Right lobe of liver (tissue), 6 donors: Measurements from ENCODE around the gene NRSN2. TPM values are rescaled to one million over a fixed set of nuclear protein-coding genes. Genes with fewer than 3 reads are reported as not detected.
A peak's percentile ranks its signal among the peaks of the same experiment; 100 is the strongest.

Source experiments
- ATAC-seq, 4 donors: fragments of 200-7000 bp; cut with Tn5 transposase; one replicate each; pipeline ENCODE4 v1.9.1; 2020; ENCODE audit warnings: mild to moderate bottlenecking in 4 of 4, moderate library complexity in 4 of 4
- DNase-seq, 3 donors: peaks; one replicate each; pipeline ENCODE4 v3.0.0-alpha.2; 2020
- H3K27ac ChIP-seq, 3 donors: fragments of 200-600 bp; one replicate each; pipeline ENCODE4 v1.8.0; 2022
- H3K27me3 ChIP-seq, 2 donors: fragments of 200-600 bp; one replicate each; pipeline ENCODE4 v1.8.0; 2022
- H3K36me3 ChIP-seq, 4 donors: fragments of 200-600 bp; sonication (generic) in 1 of 4; one replicate each; pipeline versions ENCODE4 v1.5.1 to v1.8.0; 2017 to 2022; ENCODE audit warnings: control low read depth in 1 of 4
- H3K4me1 ChIP-seq, 4 donors: fragments of 200-600 bp; sonication (generic) in 1 of 4; one replicate each; pipeline versions ENCODE4 v1.5.1 to v1.8.0; 2017 to 2022; ENCODE audit warnings: control low read depth in 1 of 4
- H3K4me3 ChIP-seq, 3 donors: fragments of 200-600 bp; one replicate each; pipeline ENCODE4 v1.8.0; 2022
- H3K9me3 ChIP-seq, 4 donors: fragments of 200-600 bp; sonication (generic) in 1 of 4; one replicate each; pipeline versions ENCODE4 v1.5.1 to v1.8.0; 2017 to 2022; ENCODE audit warnings: control low read depth in 1 of 4
- POLR2A ChIP-seq: fragments of 450-650 bp; IDR thresholded peaks from one replicate; pipeline ENCODE4 v1.6.1; 2017; ENCODE audit warnings: antibody characterized with exemption, mild to moderate bottlenecking
- WGBS: methylation state at CpG from one replicate; pipeline ENCODE4 v1.1.6; 2018; ENCODE audit warnings: low coverage, low lambda C conversion rate; ENCODE audit not compliant: insufficient coverage; ENCODE audit errors: missing lambda C conversion rate; 5-methylcytosine and 5-hydroxymethylcytosine counted together
- intact Hi-C, 2 donors: fragments of 100-400 bp; cut with DNase I; formaldehyde crosslinking; loops; one replicate each; pipeline versions ENCODE4 v1.11.2 to v1.14.1; 2022
- total RNA-seq, 6 experiments: library from RNA; depleted of rRNA in 2 of 6; stranded (reverse); fragments of >200 nt in 2 of 6; fragmentation: NEBNext Ultra II Directional in 3 of 6; extraction: Animal tissue kit (Norgen Biotek cat#: 25700) in 3 of 6; gene quantifications; one replicate each; pipeline versions ENCODE4 v1.1.0 to v1.2.4, GENCODE V29; 2016 to 2023
- TF ChIP-seq, protein P1 (sequence below), 4 donors: fragments of 200-600 bp in 3 of 4; fragments of 450-650 bp in 1 of 4; IDR thresholded peaks; one replicate each; pipeline versions ENCODE4 v1.5.1 to v1.8.0; 2016 to 2022; ENCODE audit warnings: antibody characterized with exemption in 4 of 4, mild to moderate bottlenecking in 2 of 4
- donor health status: DM: no; HTN: yes; CAD: no.
- donor health status: DM: no; HTN: no; CAD: no.
- donor health status: DM: no; HTN: no; CAD: no.
- donor health status: DM: no; HTN: yes; CAD: no.
- donor health status: DM: no; HTN: yes; CAD: no.

Gene NRSN2
- total RNA-seq, 6 experiments from 2014 or later: 1.3 to 4.1 (median 1.9) TPM

DNA sequence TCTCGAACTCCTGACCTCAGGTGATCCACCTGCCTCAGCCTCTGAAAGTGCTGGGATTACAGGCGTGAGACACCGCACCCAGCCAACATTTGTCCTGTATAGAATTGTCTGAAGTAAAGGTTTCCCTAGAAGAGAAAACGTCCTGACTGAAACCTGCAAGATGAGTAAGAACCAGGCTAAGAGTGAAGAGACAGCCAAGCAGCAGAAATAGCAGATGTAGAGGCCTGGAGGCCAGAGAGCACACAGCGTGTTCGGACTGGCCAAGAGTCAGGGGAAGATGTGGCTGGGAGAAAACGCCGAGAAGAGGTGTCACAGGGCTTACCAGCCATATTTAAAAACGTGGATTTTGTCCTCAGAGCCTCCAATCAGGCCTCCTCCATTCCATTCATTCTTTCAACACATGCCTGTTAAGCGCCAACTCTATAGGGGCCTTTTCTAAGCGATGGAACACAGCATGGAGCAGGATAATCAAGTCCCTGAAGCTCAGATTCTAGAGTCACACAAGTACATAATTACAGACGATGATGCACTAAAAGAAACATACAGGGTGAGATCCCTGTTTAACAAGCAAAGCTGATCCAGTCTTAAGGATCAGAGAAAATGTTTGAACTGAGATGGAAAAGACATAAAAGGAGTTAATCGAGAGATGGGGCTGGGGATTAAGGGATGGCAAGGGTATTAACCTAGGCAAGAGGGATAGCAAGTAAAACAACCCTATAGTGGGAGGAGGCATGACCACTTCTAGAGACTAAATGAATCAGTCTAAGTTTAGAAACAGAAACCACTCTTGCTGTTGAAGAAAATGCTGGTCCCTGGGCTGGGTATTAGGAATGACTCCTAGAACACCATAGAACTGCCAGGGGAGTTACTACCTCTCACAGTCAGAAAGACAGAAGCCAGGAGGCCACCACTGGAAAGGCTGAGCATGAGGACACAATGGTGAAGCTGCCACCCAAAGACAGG lies 44.7 kb upstream of the NRSN2 start:
- DNase-seq: no peak
- H3K4me1 ChIP-seq: peaks cover 0 to 28% (median 9%) of the 10 kb centered on the region in 4 donors
- 84% methylated on average over 9 of the region's 13 CpGs for WGBS
- no peak overlapping the region for H3K4me3 ChIP-seq
- H3K9me3 ChIP-seq: no peaks in the 10 kb centered on the region
- no peak for ATAC-seq
- TF ChIP-seq, protein P1, sequence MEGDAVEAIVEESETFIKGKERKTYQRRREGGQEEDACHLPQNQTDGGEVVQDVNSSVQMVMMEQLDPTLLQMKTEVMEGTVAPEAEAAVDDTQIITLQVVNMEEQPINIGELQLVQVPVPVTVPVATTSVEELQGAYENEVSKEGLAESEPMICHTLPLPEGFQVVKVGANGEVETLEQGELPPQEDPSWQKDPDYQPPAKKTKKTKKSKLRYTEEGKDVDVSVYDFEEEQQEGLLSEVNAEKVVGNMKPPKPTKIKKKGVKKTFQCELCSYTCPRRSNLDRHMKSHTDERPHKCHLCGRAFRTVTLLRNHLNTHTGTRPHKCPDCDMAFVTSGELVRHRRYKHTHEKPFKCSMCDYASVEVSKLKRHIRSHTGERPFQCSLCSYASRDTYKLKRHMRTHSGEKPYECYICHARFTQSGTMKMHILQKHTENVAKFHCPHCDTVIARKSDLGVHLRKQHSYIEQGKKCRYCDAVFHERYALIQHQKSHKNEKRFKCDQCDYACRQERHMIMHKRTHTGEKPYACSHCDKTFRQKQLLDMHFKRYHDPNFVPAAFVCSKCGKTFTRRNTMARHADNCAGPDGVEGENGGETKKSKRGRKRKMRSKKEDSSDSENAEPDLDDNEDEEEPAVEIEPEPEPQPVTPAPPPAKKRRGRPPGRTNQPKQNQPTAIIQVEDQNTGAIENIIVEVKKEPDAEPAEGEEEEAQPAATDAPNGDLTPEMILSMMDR (IDR thresholded peaks at IDR 0.05): no peak
- TF ChIP-seq POLR2A: no peak
- H3K27ac ChIP-seq: peak overlapping the region in 2 of 3 donors; percentile 1 to 13
- intact Hi-C loops: no loop called here
- no peaks in the 10 kb centered on the region for H3K27me3 ChIP-seq
- no peaks in the 10 kb centered on the region for H3K36me3 ChIP-seq

DNA sequence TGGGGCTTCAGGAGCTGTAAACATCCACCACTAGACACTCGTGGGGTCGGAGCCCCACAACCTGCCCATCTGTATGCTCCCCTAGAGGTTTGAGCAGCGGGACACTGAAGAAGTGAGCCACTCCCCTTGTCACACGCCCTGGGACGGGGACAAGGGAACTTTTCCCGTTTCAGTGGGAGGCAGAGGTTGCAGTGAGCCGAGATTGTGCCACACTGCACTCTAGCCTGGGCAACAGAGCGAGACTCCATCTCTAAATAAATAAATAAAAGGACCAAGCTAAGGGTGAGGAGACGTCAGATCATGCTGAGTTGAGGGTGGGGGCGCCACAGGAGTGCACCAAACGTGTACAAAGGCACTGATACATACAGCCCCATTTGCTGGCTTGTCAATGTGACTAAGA lies 41.2 kb upstream of the NRSN2 start:
- intact Hi-C loops: no loop called here
- no peak for TF ChIP-seq POLR2A
- TF ChIP-seq, protein P1 (IDR thresholded peaks at IDR 0.05): no peak
- 62% methylated on average over 9 of the region's 11 CpGs for WGBS

DNA sequence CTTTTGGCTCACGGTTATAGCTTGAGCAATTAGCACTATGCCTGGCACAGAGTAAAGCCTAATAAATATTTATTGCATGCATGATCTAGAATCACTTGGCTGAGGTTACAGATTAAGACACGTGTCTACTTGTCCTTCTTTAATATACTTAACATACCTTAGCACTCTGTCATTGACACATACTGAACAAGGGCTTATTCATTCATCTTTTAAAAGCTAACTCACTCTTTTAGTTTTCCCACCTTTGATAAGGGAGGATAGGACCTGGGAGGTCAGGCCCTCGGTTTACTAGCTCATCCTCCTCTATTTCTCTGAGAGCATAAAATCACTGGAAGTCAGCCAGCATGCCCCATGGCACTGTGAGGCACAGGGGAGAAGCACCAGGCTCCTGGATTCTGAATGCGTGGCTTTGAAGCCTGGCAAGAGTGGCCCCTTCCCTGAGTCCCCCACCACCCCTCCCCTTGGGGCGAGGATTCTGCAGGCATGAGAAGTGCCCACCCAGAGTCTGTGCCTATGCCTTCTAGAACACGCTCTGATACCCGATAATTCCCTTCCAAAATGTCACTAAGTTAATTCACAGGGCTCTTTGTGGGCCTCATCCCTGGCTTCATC lies 38.4 kb upstream of the NRSN2 start:
- DNase-seq (no peak), ATAC-seq (no peak)
- Histone ChIP-seq H3K4me3 (no peak overlapping the region), H3K9me3 (no peaks in the 10 kb centered on the region), H3K36me3 (no peaks in the 10 kb centered on the region), H3K4me1 (no peaks in the 10 kb centered on the region), H3K27ac (peak overlapping the region in 1 of 3 donors; percentile 54), H3K27me3 (no peaks in the 10 kb centered on the region)
- intact Hi-C loops: no loop called here
- TF ChIP-seq POLR2A: no peak
- TF ChIP-seq, protein P1 (IDR thresholded peaks at IDR 0.05): no peak
- 77% methylated on average over 5 of the region's 7 CpGs for WGBS

More for the DNA sequence above, 41.2 kb upstream of the NRSN2 start:
- DNase-seq (no peak), ATAC-seq (no peak)
- H3K27ac ChIP-seq: no peak overlapping the region
- no peak overlapping the region for H3K4me3 ChIP-seq
- no peaks in the 10 kb centered on the region for H3K36me3 ChIP-seq
- peaks cover 0 to 7% (median 0%) of the 10 kb centered on the region in 4 donors for H3K4me1 ChIP-seq
- no peaks in the 10 kb centered on the region for H3K27me3 ChIP-seq
- no peaks in the 10 kb centered on the region for H3K9me3 ChIP-seq

DNA sequence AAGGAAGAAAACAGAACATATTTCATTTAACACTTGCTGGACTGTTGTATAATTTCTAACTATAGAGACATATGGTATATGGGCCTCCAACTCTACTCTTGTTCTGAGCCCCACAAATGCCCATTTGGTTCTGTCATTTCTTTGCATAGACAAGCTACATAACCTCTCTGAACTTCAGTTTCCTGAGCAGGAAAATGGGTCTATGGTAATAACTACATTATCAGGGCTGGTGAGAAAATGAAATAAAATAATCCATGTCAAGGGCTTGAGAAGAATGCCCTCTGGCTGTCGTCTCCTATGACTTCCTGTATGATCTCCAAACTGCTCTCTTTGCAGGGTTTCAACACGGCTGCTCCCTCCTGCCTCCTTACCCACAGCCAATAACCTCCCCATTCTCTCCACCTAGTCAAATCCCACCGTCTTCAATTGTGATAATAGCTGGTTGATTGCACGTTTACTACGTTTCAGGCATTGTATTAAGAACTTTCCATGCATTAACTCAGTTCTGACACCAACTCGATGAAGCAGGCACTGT lies 37.5 kb upstream of the NRSN2 start:
- 15% methylated on average over 6 of the region's 6 CpGs for whole genome bisulfite sequencing

More for the DNA sequence above, 37.5 kb upstream of the NRSN2 start:
- no peaks in the 10 kb centered on the region for H3K9me3 ChIP-seq
- DNase-seq (no peak), ATAC-seq (peak in 3 of 4 donors; percentile 21 to 46 (median 22))
- no peaks in the 10 kb centered on the region for H3K27me3 ChIP-seq
- no peak for TF ChIP-seq POLR2A
- TF ChIP-seq, protein P1 (IDR thresholded peaks at IDR 0.05): peak in 1 of 4 donors; percentile 7
- H3K27ac ChIP-seq: peak overlapping the region; percentile 54 to 59 (median 58)
- intact Hi-C loops: no loop called here
- no peak overlapping the region for H3K4me3 ChIP-seq
- no peaks in the 10 kb centered on the region for H3K4me1 ChIP-seq
- H3K36me3 ChIP-seq: no peaks in the 10 kb centered on the region
